ENCODE data around the gene STAT4.
A peak's percentile ranks its signal among the peaks of the same experiment; 100 is the strongest.

The STAT4 gene, protein sequence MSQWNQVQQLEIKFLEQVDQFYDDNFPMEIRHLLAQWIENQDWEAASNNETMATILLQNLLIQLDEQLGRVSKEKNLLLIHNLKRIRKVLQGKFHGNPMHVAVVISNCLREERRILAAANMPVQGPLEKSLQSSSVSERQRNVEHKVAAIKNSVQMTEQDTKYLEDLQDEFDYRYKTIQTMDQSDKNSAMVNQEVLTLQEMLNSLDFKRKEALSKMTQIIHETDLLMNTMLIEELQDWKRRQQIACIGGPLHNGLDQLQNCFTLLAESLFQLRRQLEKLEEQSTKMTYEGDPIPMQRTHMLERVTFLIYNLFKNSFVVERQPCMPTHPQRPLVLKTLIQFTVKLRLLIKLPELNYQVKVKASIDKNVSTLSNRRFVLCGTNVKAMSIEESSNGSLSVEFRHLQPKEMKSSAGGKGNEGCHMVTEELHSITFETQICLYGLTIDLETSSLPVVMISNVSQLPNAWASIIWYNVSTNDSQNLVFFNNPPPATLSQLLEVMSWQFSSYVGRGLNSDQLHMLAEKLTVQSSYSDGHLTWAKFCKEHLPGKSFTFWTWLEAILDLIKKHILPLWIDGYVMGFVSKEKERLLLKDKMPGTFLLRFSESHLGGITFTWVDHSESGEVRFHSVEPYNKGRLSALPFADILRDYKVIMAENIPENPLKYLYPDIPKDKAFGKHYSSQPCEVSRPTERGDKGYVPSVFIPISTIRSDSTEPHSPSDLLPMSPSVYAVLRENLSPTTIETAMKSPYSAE

DNA sequence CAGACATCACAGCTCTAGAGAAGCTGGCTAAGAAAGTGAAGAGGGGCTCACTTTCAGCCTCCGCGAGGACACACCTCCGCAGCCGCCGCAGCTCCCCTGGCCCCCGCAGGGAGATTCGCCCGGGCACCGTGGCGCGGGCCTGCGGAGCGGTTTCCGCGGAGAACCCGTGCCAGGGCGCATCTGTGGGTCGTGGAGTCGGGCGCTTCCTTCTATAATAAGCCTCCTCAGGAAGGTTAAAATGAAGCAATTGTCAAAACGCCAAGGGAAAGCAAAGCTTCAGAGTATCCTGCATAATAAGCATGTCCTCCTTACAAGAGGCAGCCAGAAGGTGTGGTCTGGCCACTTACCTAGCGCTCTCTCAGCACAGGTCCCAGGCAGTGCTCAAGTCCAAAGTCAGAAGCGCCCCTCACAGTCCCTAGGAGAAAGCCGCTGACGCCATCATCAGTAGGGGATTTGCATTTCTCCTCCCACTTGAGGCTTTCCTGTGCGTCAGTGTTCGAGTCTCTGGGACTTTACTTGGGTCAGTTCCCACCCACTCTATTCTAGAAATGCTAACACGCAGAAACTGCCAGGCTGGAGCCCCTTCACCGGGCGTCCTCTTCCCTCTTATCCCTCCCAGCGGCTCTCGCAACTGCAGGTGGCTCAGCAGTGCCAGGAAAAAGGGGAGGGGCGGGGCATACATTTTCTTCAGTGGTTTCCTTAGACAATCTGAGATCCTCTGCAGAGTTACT lies at the start of gene STAT4:
Gene STAT4, minus strand, starts transcription at position 395 of the 731 bp plus-strand sequence. CDS start 2,791 bp downstream, outside the sequence.
- DNase-seq: peak in 9 of 10 donors; percentile 18 to 90 (median 44)
- intact Hi-C loops (cut with DNase I): loop anchor here (2.0 kb wide), 1 partner anchor 98 kb away; no protein-coding TSS in a partner anchor

- intact Hi-C loops (cut with DNase I): no loop called here
- DNase-seq: no peak
Observed at GRCh38 chr2:191199929-191200512, 49.2 kb upstream of the STAT4 start.

GRCh38 chr2:191198271-191198670 lies 47.5 kb upstream of the STAT4 start:
- no peak for DNase-seq
- intact Hi-C loops (cut with DNase I): no loop called here

- intact Hi-C loops (cut with DNase I): no loop called here
- DNase-seq: no peak
Observed at GRCh38 chr2:191197096-191197495, 46.3 kb upstream of the STAT4 start.

DNA sequence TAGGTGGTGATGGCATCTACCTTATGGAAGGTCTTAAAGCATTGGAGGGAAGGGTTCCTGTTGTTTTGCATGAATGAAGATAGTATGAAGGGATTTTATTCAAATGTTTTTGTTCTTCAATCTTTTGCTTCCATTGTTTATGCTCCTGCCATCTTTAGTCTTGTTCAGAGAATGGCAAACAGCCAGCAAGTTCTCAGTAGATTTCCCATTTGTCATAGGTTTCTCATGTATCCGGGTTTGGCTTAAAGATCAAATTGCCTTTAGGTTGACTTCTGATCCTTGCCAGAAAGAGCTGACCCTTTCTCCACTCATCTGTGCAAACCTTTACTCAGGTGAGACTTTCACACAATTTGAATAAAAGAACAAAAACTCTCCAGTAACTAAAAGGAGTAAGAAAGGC lies 44.2 kb upstream of the STAT4 start:
- intact Hi-C loops (cut with DNase I): no loop called here

DNA sequence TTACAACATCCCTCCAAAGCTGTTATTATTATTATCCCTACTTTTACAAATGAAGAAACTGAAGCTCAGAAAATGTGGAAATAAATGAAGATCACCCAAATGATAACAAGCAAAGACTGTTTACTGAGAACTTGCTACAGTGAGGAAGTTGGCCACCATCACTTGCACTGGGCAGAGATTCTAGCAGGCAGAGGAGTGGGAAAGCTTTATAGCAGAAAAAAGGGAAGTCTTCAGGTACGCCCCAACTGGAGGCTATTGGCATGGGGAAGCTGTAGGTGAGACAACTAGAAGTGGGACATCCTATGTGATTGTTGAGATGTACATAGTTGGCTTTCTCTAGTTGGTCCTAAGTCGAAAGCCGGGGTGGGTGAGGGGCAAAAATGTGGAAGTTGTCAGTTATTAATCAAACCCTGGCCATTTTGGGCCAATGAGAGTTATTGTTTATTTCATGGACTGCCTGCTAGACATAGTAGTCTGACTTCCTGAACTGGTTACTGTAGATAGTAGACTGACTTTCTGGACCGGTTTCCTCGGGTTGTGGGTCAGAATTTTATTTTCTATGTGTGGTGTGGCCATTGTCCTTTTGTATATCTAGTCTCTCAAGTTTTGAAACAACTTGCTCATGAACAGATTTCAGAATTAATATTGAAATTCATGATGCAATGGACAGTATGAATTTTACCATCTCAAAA lies 40.2 kb upstream of the STAT4 start:
- no peak for DNase-seq

More for the DNA sequence above, 44.2 kb upstream of the STAT4 start:
- no peak for DNase-seq

DNA sequence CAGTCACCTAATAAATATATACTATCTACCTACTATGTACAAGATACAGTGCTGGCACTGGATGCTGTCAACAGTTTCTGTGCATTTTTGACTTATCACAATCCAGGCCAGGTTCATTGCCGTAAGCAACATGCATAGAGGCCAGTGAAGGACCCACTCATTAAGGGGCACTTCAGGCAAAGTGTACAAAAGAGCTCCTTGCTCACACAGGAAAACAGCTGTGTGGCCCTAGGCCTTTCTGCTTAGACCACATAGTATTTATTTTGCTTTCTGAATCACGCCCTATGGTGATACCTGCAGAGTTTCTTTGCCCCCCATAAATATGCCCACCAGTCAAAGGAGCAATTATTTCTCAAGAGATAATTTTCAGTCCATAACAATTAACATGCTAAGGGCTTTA lies 39.6 kb upstream of the STAT4 start:
- intact Hi-C loops (cut with DNase I): no loop called here
- DNase-seq: no peak

More for the DNA sequence above, 40.2 kb upstream of the STAT4 start:
- intact Hi-C loops (cut with DNase I): no loop called here

- no peak for DNase-seq
- intact Hi-C loops (cut with DNase I): no loop called here
Observed at GRCh38 chr2:191189112-191189635, 38.4 kb upstream of the STAT4 start.

DNA sequence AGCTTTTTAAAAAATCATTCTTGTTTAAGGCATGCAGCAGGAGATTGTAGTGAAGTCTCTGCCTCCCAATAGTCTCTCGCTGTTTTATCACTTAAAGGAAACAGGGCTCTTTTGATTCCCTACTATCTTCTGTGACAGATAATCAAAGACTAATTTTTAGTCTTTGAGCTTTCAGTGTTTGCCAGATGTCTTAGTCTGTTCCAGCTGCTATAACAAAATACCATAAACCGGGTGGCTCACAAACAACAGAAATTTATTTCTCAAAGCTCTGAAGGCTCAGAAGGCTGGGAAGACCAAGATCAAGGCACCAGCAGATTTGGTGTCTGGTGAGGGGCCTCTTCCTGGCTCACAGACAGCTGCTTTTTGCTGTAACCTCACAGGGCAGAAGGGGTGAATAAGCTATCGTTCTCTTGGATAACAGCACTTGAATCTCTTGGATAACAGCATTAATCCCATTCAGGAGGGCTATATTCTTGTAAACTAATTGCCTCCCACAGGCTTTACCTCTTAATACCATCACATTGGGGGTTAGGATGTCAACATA lies 37.8 kb upstream of the STAT4 start:
- DNase-seq: no peak
- intact Hi-C loops (cut with DNase I): no loop called here

GRCh38 chr2:191187105-191187829 lies 36.5 kb upstream of the STAT4 start:
- DNase-seq: no peak
- intact Hi-C loops (cut with DNase I): no loop called here

DNA sequence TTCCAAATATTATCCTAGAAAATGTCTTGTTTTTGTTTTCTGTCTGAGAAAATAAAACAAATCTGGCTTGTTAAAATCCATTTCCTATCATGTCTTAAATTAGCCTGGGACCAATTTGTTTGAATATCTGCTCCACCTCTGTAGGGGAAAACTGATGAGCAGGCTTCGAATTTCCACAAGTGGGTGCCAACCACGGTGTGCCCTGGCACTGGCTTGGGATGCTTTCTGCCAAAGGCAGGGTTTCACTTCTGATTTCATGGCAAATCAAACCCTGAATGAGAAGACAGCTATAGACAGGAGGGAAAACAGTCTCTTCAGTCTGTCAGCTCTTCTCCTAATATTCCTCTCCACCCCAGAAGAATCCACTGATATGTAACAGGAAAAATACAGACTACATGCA lies 33.7 kb upstream of the STAT4 start:
- intact Hi-C loops (cut with DNase I): no loop called here
- DNase-seq: no peak

- intact Hi-C loops (cut with DNase I): no loop called here
- no peak for DNase-seq
Observed at GRCh38 chr2:191183516-191183915, 32.7 kb upstream of the STAT4 start.

- intact Hi-C loops (cut with DNase I): no loop called here
- DNase-seq: no peak
Observed at GRCh38 chr2:191183081-191183480, 32.3 kb upstream of the STAT4 start.

GRCh38 chr2:191180713-191181112 lies 29.9 kb upstream of the STAT4 start:
- DNase-seq: no peak

DNA sequence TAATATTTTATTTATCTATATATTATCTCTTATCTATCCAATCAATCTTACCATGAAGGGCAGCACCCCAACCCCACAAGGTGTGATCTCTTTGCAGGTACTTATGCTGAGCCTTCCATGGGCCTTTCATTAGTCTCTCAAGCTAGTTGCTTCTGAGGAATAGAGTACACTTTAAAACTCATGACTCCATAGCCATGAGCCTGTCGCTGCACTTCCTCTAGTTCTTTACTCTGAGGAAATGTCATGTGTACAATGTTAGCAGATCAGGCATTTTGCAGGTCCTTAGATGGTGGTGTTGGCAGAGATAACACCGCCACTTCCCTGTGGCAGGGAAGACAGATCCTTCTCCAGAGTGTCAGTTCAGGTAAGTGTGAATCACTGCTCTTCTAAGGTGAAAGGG lies 29.5 kb upstream of the STAT4 start:
- intact Hi-C loops (cut with DNase I): no loop called here
- DNase-seq: no peak

More at GRCh38 chr2:191180713-191181112, 29.9 kb upstream of the STAT4 start:
- intact Hi-C loops (cut with DNase I): no loop called here

- intact Hi-C loops (cut with DNase I): no loop called here
- DNase-seq: no peak
Observed at GRCh38 chr2:191178806-191179514, 28.2 kb upstream of the STAT4 start.

- DNase-seq: no peak
- intact Hi-C loops (cut with DNase I): no loop called here
Observed at GRCh38 chr2:191177751-191178736, 27.2 kb upstream of the STAT4 start.
